HL-60 (cell line): Measurements from ENCODE around the gene PPP2R2D.

ENCODE experiments used
- CTCF ChIP-seq: IDR thresholded peaks from one replicate; pipeline ENCODE4 v1.5.1; 2011; ENCODE audit warnings: low read length, control low read depth, inconsistent platforms; ENCODE audit not compliant: insufficient read depth
- GABPA ChIP-seq: IDR thresholded peaks from 2 replicates; pipeline ENCODE4 v1.6.1; 2012; ENCODE audit warnings: low read depth
- POLR2AphosphoS5 ChIP-seq: IDR thresholded peaks from 2 replicates; pipeline ENCODE4 v1.6.1; 2012; ENCODE audit warnings: low read depth
- REST ChIP-seq: IDR thresholded peaks from 2 replicates; pipeline ENCODE4 v1.6.1; 2012; ENCODE audit warnings: low read depth; ENCODE audit not compliant: insufficient replicate concordance

GRCh38 chr10:131928248-131929095, 27.7 kb downstream of the PPP2R2D start:
- no peak for TF ChIP-seq POLR2AphosphoS5
- no peak for TF ChIP-seq CTCF
- TF ChIP-seq REST, result no peak
- TF ChIP-seq GABPA, result no peak
